A673 (cell line): ENCODE results near the gene CHRM5.

Source experiments
- CTCF ChIP-seq: fragments of 300-800, 200-600 bp; sonication (generic); conservative IDR thresholded peaks from 2 replicates; pipeline ENCODE4 v1.5.1; 2017; ENCODE audit warnings: low read depth, mild to moderate bottlenecking, antibody characterized with exemption, low read length, moderate library complexity, mixed read lengths
- EZH2 ChIP-seq: fragments of 200-600 bp; sonication (generic); IDR thresholded peaks from 2 replicates; pipeline ENCODE4 v1.6.1; 2017; ENCODE audit warnings: borderline replicate concordance, low read depth, mild to moderate bottlenecking, mixed read lengths, antibody characterized with exemption, low read length; ENCODE audit not compliant: poor library complexity, severe bottlenecking

- TF ChIP-seq CTCF (no peak), EZH2 (no peak)
Observed at GRCh38 chr15:33923446-33923845, 44.9 kb upstream of the CHRM5 start.
